ENCODE data around the gene TLR10.

Gene TLR10

DNA sequence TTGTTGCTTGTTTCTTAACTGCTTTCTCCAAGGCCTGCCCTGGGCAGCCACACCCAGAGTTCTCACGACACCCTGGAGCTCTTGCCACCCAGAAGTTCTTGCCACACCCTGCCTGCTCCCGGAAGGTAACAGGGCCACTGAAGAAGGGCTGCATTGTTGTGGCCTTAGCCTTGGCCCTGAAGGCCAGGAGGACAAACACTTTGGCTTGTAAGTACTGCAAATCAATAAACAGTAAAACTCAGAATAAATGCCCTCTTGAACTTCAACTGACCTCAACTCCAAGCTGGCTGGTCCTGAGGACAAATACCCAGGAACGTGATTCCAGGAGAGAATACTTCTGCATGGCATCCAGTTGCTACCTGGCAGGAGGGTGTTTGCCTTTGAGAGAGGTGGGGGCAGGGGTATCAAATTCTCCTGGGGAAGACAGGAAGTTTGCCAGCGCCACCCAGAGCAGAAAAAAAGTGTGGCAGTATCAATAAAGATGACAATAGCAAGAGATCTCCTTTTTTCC lies 54.1 kb downstream of the TLR10 start:
- no peak for DNase-seq (ENCODE audit: low read depth in 2 of 2)

DNA sequence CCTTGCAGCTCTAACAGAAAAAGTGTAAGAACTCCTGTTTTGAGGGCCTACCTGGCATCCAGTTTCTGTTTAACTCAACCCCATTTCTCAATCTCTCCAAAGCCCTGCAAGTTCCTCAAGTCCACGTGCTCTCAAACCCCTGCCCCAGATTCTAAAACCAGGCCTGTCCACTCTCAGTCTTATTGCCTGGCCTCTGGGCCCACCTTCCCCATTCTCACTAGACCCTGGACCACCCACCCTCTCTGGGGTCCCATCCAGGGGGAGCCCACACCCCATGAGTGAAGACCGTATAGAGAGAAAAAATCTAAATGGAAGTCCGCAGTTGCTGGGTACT lies 58.3 kb downstream of the TLR10 start:
- no peak for DNase-seq (ENCODE audit: low read depth in 2 of 2)

DNA sequence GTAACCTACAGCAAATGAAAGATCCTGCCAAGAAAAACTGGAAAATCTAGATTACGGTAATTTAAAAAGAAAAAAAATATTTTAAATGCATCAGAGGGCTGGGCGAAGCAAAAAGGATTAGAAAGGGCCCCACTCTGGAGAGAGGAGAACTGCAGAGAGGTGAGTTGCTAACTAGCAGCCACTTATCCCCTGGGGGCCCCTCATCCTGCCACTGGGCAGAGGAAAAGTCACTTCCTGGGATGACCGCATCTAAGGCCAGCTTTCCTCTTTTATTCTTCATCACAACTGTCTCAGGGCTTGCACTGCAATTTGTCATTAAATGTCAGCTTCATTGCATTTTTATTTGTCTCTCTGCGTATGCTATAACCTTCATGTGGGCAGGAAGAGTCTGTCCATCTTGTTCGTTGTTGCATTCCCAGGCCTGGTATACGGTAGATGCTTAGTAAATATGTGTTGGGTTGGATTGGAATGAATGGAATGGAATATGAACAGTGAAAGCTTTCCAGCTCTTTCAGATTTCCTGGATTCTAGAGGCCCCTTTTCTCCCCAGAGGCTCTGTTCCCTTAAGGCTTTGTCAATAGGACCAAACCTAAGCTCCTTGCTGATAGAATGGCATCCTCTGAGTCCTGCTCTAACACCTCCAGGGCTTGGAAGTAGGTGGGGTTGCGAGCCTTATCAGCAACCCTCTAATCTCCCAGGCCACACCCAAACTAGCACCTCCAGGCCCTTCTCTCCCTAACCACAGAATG lies 58.9 kb downstream of the TLR10 start:
- DNase-seq (ENCODE audit: low read depth in 2 of 2): no peak

DNA sequence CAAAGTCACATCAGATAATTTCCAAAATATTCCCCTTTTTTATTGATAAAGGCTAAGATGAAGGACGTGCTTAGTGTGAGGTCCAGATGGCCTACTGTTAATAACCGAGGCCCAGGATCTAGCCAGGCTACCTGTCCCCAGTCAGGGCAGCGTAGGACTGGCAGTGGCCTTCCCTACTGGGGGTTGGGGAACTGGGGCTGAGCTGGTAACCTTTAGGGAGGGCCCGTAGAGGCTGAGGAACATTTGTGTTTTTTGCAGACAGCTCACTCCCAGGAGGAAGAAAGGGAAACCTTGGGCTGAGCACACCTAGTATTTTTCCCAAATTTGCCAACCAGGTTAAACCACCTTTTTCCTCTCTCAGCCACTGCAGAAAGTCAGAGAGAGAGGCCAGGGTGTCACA lies 59.7 kb downstream of the TLR10 start:
- no peak for DNase-seq (ENCODE audit: low read depth in 2 of 2)

Data from stimulated activated CD8-positive, alpha-beta memory T cell treated with anti-CD3 and anti-CD28 coated beads, Interleukin-2, amount 100 ng/mL, for 1 hour (primary cell).